ENCODE results near the gene HOXD13. TPM values are rescaled to one million over a fixed set of nuclear protein-coding genes. Genes with fewer than 3 reads are reported as not detected.

HOXD13 gene
- total and polyA plus RNA-seq, 2 experiments from 2014 or later, result not detected

DNA sequence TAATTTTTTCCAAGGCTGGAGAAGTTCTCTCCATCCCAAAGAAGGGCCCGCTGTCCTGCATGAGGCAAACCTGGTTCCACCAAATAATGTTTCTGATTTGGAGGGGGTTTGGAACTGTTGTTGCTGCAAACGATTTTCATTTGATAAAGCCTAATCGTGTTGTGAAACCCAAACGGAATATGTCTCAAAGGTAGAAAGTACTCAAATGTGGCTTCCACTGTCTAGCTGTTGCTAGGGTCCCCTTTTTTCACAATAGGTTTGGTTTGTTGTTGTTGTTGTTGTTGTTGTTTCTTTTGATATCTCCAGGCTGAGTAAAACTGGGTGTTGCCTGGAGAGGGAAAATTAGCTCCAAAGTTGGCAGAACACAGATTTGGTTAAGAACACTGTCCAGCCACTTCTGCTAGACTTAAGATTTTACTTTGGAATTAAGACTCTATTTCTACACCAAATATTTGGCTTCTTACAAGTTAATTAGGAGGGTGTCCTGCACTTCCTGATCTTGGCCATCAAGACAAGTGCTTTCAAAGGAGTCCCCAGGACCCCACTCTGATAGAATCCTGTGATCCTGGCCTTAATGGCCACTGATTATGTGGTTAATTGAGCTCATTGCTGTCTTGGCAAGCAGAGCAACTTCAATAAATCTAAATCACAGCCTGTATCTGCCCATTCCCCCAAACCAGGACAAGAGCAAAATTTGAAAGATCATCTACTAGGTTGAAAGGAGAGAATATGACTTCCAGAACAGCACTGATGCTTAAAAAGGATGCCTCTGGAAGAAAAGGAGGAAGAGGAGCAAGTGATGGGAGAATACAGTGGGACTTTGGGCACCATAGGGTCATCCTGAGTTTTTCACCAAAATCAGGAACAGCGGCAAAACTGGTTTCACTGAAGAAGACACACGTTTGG lies 3.3 kb upstream of the HOXD13 start:
- Histone ChIP-seq H3K9me2 (ENCODE audit: insufficient read depth) (no peaks in the 10 kb centered on the region), H3K79me2 (replicated peaks; ENCODE audit: insufficient read depth) (no peaks in the 10 kb centered on the region), H3K4me2 (0 out of 2 replicates have a peak overlapping the region, but pooled peaks have one; percentile 81), H3K4me3 (peak overlapping the region; percentile 50; the same call in 1 of the 2 replicates), H3K4me1 (ENCODE audit: insufficient read depth) (peaks cover 46% of the 10 kb centered on the region), H2AFZ (no peak overlapping the region), H3F3A (replicated peaks; ENCODE audit: low read depth) (peaks cover 51% of the 10 kb centered on the region), H3K36me3 (ENCODE audit: insufficient read depth) (no peaks in the 10 kb centered on the region), H3K27me3 (ENCODE audit: insufficient read depth) (peaks cover 99% of the 10 kb centered on the region), H4K20me1 (replicated peaks; ENCODE audit: insufficient read depth) (peaks cover 40% of the 10 kb centered on the region), H3K27ac (ENCODE audit: low read depth) (no peak overlapping the region)
- H3K36me3 Mint-ChIP-seq (ENCODE audit: low read depth), result no peaks in the 10 kb centered on the region; the same call in 2 of the 3 replicates
- no peak overlapping the region for H3K27ac Mint-ChIP-seq
- ATAC-seq (no peak), DNase-seq (ENCODE audit: low spot score) (no peak)
- no peak for TF ChIP-seq ZNF331 (CRISPR knock-in tag; IDR thresholded peaks at IDR 0.05; ENCODE audit: low read depth)
- TF ChIP-seq JUNB (IDR thresholded peaks at IDR 0.05; ENCODE audit: unreplicated experiment), result no peak
- TF ChIP-seq ZNF114 (CRISPR knock-in tag; IDR thresholded peaks at IDR 0.05), result no peak
- TF ChIP-seq EZH2 (IDR thresholded peaks at IDR 0.05; ENCODE audit: low read depth, unreplicated experiment), result peak; percentile 85
- peaks cover 95% of the 10 kb centered on the region for H3K27me3 Mint-ChIP-seq (ENCODE audit: insufficient read depth, low read depth, poor library complexity)
- peaks cover 30% of the 10 kb centered on the region for H3K4me1 Mint-ChIP-seq
- H3K9me3 Mint-ChIP-seq, result peaks cover 7% of the 10 kb centered on the region; the same call in 2 of the 3 replicates
- H3K4me3 Mint-ChIP-seq, result no peak overlapping the region

DNA sequence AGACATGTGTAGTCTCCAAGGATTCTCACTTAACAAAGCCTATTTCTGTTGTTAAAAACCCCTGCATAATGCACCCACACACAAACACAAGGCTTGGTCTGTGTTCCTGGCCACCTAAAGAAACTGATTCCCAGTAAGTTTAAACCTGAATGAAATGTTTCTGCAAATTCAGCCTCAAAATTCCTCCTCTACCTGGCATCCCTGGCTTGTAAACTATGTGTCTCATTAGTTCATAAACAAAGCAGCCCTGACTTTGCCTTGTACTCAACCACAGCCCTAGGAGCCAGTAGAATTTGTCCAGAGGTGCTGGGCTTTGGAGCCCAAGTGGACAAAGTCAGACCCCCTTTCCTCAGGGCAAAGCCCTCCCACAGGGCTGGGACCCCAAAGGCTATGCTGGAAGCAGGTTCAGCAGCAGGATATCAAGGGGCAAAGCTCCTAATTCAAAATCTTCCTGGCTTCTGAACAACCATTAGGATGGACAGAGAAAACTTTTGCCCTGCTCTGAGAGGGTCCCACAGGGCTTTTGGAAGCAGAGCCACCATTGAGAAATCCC lies 2.6 kb upstream of the HOXD13 start:
- H3K27ac Mint-ChIP-seq, result no peak overlapping the region
- no peaks in the 10 kb centered on the region for H3K36me3 ChIP-seq (ENCODE audit: insufficient read depth)
- no peaks in the 10 kb centered on the region for H3K9me2 ChIP-seq (ENCODE audit: insufficient read depth)
- H3K4me3 ChIP-seq, result no peak overlapping the region
- H3K79me2 ChIP-seq (replicated peaks; ENCODE audit: insufficient read depth), result no peaks in the 10 kb centered on the region
- H3K27me3 Mint-ChIP-seq (ENCODE audit: insufficient read depth, low read depth, poor library complexity), result peaks cover 95% of the 10 kb centered on the region
- peaks cover 99% of the 10 kb centered on the region for H3K27me3 ChIP-seq (ENCODE audit: insufficient read depth)
- H3K36me3 Mint-ChIP-seq (ENCODE audit: low read depth), result no peaks in the 10 kb centered on the region; the same call in 2 of the 3 replicates
- peaks cover 42% of the 10 kb centered on the region for H4K20me1 ChIP-seq (replicated peaks; ENCODE audit: insufficient read depth)
- no peak overlapping the region for H3K27ac ChIP-seq (ENCODE audit: low read depth)
- peaks cover 51% of the 10 kb centered on the region for H3F3A ChIP-seq (replicated peaks; ENCODE audit: low read depth)
- H3K4me1 Mint-ChIP-seq, result peaks cover 27% of the 10 kb centered on the region
- no peak overlapping the region for H3K4me2 ChIP-seq
- H3K9me3 Mint-ChIP-seq, result peaks cover 7% of the 10 kb centered on the region; the same call in 2 of the 3 replicates
- ATAC-seq (no peak), DNase-seq (ENCODE audit: low spot score) (peak; percentile 13)
- H3K4me3 Mint-ChIP-seq, result no peak overlapping the region
- peaks cover 54% of the 10 kb centered on the region for H3K4me1 ChIP-seq (ENCODE audit: insufficient read depth)
- no peak overlapping the region for H2AFZ ChIP-seq
- no peak for TF ChIP-seq STAT1 (IDR thresholded peaks at IDR 0.05; ENCODE audit: unreplicated experiment)
- TF ChIP-seq, protein P1, sequence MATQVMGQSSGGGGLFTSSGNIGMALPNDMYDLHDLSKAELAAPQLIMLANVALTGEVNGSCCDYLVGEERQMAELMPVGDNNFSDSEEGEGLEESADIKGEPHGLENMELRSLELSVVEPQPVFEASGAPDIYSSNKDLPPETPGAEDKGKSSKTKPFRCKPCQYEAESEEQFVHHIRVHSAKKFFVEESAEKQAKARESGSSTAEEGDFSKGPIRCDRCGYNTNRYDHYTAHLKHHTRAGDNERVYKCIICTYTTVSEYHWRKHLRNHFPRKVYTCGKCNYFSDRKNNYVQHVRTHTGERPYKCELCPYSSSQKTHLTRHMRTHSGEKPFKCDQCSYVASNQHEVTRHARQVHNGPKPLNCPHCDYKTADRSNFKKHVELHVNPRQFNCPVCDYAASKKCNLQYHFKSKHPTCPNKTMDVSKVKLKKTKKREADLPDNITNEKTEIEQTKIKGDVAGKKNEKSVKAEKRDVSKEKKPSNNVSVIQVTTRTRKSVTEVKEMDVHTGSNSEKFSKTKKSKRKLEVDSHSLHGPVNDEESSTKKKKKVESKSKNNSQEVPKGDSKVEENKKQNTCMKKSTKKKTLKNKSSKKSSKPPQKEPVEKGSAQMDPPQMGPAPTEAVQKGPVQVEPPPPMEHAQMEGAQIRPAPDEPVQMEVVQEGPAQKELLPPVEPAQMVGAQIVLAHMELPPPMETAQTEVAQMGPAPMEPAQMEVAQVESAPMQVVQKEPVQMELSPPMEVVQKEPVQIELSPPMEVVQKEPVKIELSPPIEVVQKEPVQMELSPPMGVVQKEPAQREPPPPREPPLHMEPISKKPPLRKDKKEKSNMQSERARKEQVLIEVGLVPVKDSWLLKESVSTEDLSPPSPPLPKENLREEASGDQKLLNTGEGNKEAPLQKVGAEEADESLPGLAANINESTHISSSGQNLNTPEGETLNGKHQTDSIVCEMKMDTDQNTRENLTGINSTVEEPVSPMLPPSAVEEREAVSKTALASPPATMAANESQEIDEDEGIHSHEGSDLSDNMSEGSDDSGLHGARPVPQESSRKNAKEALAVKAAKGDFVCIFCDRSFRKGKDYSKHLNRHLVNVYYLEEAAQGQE (IDR thresholded peaks at IDR 0.05; ENCODE audit: unreplicated experiment), result no peak
- TF ChIP-seq EZH2 (IDR thresholded peaks at IDR 0.05; ENCODE audit: low read depth, unreplicated experiment), result no peak
- no peak for TF ChIP-seq ZNF331 (CRISPR knock-in tag; IDR thresholded peaks at IDR 0.05; ENCODE audit: low read depth)
- TF ChIP-seq NANOG (IDR thresholded peaks at IDR 0.05; ENCODE audit: borderline replicate concordance), result no peak
- TF ChIP-seq ZNF114 (CRISPR knock-in tag; IDR thresholded peaks at IDR 0.05), result no peak
- TF ChIP-seq, protein P2, sequence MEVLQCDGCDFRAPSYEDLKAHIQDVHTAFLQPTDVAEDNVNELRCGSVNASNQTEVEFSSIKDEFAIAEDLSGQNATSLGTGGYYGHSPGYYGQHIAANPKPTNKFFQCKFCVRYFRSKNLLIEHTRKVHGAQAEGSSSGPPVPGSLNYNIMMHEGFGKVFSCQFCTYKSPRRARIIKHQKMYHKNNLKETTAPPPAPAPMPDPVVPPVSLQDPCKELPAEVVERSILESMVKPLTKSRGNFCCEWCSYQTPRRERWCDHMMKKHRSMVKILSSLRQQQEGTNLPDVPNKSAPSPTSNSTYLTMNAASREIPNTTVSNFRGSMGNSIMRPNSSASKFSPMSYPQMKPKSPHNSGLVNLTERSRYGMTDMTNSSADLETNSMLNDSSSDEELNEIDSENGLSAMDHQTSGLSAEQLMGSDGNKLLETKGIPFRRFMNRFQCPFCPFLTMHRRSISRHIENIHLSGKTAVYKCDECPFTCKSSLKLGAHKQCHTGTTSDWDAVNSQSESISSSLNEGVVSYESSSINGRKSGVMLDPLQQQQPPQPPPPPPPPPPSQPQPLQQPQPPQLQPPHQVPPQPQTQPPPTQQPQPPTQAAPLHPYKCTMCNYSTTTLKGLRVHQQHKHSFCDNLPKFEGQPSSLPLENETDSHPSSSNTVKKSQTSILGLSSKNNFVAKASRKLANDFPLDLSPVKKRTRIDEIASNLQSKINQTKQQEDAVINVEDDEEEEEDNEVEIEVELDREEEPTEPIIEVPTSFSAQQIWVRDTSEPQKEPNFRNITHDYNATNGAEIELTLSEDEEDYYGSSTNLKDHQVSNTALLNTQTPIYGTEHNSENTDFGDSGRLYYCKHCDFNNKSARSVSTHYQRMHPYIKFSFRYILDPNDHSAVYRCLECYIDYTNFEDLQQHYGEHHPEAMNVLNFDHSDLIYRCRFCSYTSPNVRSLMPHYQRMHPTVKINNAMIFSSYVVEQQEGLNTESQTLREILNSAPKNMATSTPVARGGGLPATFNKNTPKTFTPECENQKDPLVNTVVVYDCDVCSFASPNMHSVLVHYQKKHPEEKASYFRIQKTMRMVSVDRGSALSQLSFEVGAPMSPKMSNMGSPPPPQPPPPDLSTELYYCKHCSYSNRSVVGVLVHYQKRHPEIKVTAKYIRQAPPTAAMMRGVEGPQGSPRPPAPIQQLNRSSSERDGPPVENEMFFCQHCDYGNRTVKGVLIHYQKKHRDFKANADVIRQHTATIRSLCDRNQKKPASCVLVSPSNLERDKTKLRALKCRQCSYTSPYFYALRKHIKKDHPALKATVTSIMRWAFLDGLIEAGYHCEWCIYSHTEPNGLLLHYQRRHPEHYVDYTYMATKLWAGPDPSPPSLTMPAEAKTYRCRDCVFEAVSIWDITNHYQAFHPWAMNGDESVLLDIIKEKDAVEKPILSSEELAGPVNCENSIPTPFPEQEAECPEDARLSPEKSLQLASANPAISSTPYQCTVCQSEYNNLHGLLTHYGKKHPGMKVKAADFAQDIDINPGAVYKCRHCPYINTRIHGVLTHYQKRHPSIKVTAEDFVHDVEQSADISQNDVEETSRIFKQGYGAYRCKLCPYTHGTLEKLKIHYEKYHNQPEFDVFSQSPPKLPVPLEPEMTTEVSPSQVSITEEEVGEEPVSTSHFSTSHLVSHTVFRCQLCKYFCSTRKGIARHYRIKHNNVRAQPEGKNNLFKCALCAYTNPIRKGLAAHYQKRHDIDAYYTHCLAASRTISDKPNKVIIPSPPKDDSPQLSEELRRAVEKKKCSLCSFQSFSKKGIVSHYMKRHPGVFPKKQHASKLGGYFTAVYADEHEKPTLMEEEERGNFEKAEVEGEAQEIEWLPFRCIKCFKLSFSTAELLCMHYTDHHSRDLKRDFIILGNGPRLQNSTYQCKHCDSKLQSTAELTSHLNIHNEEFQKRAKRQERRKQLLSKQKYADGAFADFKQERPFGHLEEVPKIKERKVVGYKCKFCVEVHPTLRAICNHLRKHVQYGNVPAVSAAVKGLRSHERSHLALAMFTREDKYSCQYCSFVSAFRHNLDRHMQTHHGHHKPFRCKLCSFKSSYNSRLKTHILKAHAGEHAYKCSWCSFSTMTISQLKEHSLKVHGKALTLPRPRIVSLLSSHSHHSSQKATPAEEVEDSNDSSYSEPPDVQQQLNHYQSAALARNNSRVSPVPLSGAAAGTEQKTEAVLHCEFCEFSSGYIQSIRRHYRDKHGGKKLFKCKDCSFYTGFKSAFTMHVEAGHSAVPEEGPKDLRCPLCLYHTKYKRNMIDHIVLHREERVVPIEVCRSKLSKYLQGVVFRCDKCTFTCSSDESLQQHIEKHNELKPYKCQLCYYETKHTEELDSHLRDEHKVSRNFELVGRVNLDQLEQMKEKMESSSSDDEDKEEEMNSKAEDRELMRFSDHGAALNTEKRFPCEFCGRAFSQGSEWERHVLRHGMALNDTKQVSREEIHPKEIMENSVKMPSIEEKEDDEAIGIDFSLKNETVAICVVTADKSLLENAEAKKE (CRISPR knock-in tag; IDR thresholded peaks at IDR 0.05), result no peak
